ENCODE data around the gene ZNF469. TPM values are rescaled to one million over a fixed set of nuclear protein-coding genes. Genes with fewer than 3 reads are reported as not detected.

Gene ZNF469
- polyA plus RNA-seq, 1 donor from 2014 or later, result not detected

- no peak for TF ChIP-seq REST (IDR thresholded peaks at IDR 0.05; ENCODE audit: borderline replicate concordance)
- no peak for TF ChIP-seq RAD21 (conservative IDR thresholded peaks at IDR 0.05)
- no peak for TF ChIP-seq EP300 (conservative IDR thresholded peaks at IDR 0.05; ENCODE audit: poor library complexity, severe bottlenecking)
- TF ChIP-seq TAF1 (IDR thresholded peaks at IDR 0.05; ENCODE audit: low read depth), result no peak
- no peak for TF ChIP-seq POLR2AphosphoS5 (IDR thresholded peaks at IDR 0.05)
- no peak for TF ChIP-seq CTCF (IDR thresholded peaks at IDR 0.05; ENCODE audit: poor library complexity, severe bottlenecking)
- no peak for TF ChIP-seq SMC3 (conservative IDR thresholded peaks at IDR 0.05; ENCODE audit: poor library complexity)
- no peak for TF ChIP-seq MXI1 (conservative IDR thresholded peaks at IDR 0.05; ENCODE audit: poor library complexity, severe bottlenecking)
- TF ChIP-seq EZH2 (IDR thresholded peaks at IDR 0.05; ENCODE audit: borderline replicate concordance, insufficient read depth, low read length, poor library complexity, severe bottlenecking), result no peak
- H2AFZ ChIP-seq (ENCODE audit: low read depth, low read length), result no peak overlapping the region
- no peak overlapping the region for H3K27ac ChIP-seq (ENCODE audit: low read length)
- H3F3A ChIP-seq (ENCODE audit: insufficient read depth, low read length, poor library complexity, severe bottlenecking), result no peaks in the 10 kb centered on the region
- peaks cover 7% of the 10 kb centered on the region for H3K27me3 ChIP-seq (ENCODE audit: insufficient read depth, low read depth, low read length)
- no peak overlapping the region for H3K4me2 ChIP-seq (ENCODE audit: low read length)
- no peak overlapping the region for H3K9ac ChIP-seq (ENCODE audit: low read length)
- H4K20me1 ChIP-seq (ENCODE audit: insufficient read depth), result no peaks in the 10 kb centered on the region
- H3K36me3 ChIP-seq (ENCODE audit: insufficient read depth, low read length), result no peaks in the 10 kb centered on the region
- H3K9me2 ChIP-seq (ENCODE audit: insufficient read depth, low read length), result no peaks in the 10 kb centered on the region
- no peak overlapping the region for H3K4me3 ChIP-seq (ENCODE audit: low read length)
- no peaks in the 10 kb centered on the region for H3K79me2 ChIP-seq (replicated peaks; ENCODE audit: insufficient read depth, low read length)
- no peaks in the 10 kb centered on the region for H3K9me3 ChIP-seq (ENCODE audit: low read length)
Measured at GRCh38 chr16:88390735-88391134, 8.0 kb downstream of the ZNF469 start.

GRCh38 chr16:88391144-88391850, 8.5 kb downstream of the ZNF469 start:
- TF ChIP-seq POLR2AphosphoS5 (IDR thresholded peaks at IDR 0.05) (no peak), EZH2 (IDR thresholded peaks at IDR 0.05; ENCODE audit: borderline replicate concordance, insufficient read depth, low read length, poor library complexity, severe bottlenecking) (no peak), TAF1 (IDR thresholded peaks at IDR 0.05; ENCODE audit: low read depth) (no peak), EP300 (conservative IDR thresholded peaks at IDR 0.05; ENCODE audit: poor library complexity, severe bottlenecking) (no peak), CTCF (IDR thresholded peaks at IDR 0.05; ENCODE audit: poor library complexity, severe bottlenecking) (no peak), REST (IDR thresholded peaks at IDR 0.05; ENCODE audit: borderline replicate concordance) (no peak), SMC3 (conservative IDR thresholded peaks at IDR 0.05; ENCODE audit: poor library complexity) (no peak), MXI1 (conservative IDR thresholded peaks at IDR 0.05; ENCODE audit: poor library complexity, severe bottlenecking) (no peak), RAD21 (conservative IDR thresholded peaks at IDR 0.05) (no peak)
- Histone ChIP-seq H3K4me2 (ENCODE audit: low read length) (no peak overlapping the region), H3K36me3 (ENCODE audit: insufficient read depth, low read length) (no peaks in the 10 kb centered on the region), H4K20me1 (ENCODE audit: insufficient read depth) (no peaks in the 10 kb centered on the region), H3K27me3 (ENCODE audit: insufficient read depth, low read depth, low read length) (peaks cover 2% of the 10 kb centered on the region), H3K79me2 (replicated peaks; ENCODE audit: insufficient read depth, low read length) (no peaks in the 10 kb centered on the region), H2AFZ (ENCODE audit: low read depth, low read length) (no peak overlapping the region), H3K9ac (ENCODE audit: low read length) (no peak overlapping the region), H3K27ac (ENCODE audit: low read length) (no peak overlapping the region), H3F3A (ENCODE audit: insufficient read depth, low read length, poor library complexity, severe bottlenecking) (no peaks in the 10 kb centered on the region), H3K4me3 (ENCODE audit: low read length) (no peak overlapping the region), H3K9me3 (ENCODE audit: low read length) (no peaks in the 10 kb centered on the region), H3K9me2 (ENCODE audit: insufficient read depth, low read length) (no peaks in the 10 kb centered on the region)

Data from neural cell (in vitro differentiated cells).